ENCODE results near the gene PEX19.
A peak's percentile ranks its signal among the peaks of the same experiment; 100 is the strongest.

The PEX19 gene

GRCh38 chr1:160277330-160277729, 7.6 kb downstream of the PEX19 start:
- DNase-seq: no peak

GRCh38 chr1:160271025-160271424, 13.9 kb downstream of the PEX19 start:
- no peak for DNase-seq

- DNase-seq: no peak
Observed at GRCh38 chr1:160267284-160267991, 17.5 kb downstream of the PEX19 start.

- no peak for DNase-seq
Observed at GRCh38 chr1:160264795-160265307, 20.1 kb downstream of the PEX19 start.

DNA sequence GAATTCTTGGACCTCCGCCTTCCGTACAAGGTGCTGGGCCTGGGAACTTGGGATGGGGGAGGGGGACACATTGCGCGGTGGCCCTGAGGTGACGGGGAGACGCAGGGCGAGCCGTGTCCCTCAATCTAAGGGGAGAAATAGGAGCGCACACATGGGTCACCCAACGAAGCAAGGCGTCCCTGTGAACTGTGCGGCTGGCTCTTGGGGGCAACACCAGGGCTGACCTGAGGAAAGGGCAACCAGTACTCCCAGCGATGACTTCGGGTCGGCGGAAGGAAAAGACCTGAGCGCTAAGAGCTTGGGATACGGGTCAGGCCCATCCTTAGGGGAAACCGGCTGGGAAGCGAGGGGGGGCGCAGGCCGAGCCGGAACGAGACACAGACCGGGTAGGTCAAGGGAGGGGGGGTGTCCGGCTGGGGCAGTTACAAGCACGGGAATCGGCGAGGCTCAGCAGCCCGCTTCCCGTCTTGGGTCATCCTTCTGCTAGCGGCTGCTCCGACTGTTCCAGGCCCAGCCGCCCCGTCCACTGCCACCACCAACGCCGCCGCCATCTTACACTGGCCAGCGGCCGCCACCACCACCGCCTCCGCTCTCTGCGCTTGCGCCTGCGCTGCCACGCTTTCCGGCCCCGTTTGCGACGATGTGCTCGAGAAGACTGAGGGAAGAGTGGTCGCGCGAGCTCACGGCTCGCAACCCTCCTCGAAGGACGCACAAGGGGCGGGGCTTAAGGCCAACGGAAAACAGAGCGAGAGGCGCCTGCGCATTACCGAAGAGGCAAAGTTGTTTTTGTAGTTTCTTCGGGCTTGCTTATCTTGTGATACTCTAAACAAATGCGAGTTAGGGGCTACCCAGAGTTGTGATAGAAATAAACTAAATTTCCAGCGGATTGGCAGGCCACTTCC, 22.8 kb downstream of the PEX19 start, which contains the start of gene DCAF8:
TSS of gene DCAF8 (minus strand) at position 657 of the 902 bp plus-strand sequence. CDS start 18,541 bp downstream, outside the sequence.
- DNase-seq: peak; percentile 98

- peak; percentile 62 to 78 for DNase-seq
Observed at GRCh38 chr1:160261556-160261892, 23.4 kb downstream of the PEX19 start.

- no peak for DNase-seq
Observed at GRCh38 chr1:160260406-160261382, 24.2 kb downstream of the PEX19 start.

DNA sequence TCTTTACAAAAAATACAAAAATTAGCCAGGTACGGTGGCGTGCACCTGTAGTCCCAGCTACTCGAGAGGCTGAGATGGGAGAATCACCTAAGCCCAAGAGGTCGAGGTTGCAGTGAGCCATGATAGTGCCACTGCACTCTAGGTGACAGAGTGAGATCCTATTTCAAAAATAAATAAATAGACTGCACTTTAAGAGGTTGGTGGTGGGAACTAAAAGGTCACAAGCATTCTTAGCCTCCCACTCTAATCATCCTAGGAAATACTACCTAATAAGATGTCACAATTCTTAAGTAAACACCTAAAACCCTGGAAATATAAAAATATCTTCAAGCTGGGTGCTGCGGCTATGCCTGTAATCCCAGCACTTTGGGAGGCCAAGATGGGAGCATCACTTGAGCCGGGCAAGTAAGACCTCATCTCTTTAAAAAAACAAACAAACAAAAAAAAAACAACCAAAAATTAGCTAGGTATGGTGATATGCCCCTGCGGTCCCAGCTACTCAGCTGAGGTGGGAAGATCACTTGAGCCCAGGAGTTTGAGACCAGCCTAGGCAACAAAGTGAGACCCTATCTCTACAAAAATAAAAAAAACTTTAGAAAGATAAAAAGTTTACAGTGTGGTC, 26.6 kb downstream of the PEX19 start:
- DNase-seq: no peak

GRCh38 chr1:160257411-160258015, 27.4 kb downstream of the PEX19 start:
- no peak for DNase-seq

DNA sequence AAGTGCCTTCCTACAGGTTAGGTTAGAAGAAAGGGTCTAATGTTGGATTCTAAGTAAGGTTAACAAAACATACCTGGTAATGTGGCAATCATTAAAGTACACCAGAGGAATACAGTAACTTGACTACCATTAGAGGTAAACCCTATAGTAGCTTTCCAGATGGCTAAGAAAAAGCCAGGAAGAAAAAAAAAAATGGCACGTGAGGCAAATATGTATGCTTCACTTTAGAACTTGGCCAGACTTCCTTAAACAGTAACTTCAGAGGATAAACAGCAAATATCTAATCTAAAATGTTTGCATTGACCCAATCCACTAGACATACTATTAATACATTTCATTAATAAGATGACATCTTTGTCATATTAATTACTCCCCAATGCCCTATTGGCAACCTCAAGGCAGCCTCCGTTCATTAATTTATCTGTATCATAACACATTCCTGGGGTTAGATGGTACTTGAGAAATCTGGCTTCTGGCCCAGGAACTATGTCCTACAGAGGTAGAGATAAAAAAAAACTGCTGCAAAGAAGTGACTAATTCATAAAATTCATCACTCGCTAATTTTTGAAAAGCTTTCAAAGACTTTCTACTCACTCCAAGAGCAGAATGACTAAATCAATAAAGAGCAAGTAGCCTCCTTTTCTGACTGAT, 28.4 kb downstream of the PEX19 start:
- no peak for DNase-seq

- DNase-seq: no peak
Observed at GRCh38 chr1:160255781-160256300, 29.1 kb downstream of the PEX19 start.

GRCh38 chr1:160251687-160252526, 33.0 kb downstream of the PEX19 start:
- DNase-seq: peak; percentile 41 to 58

- DNase-seq: no peak
Observed at GRCh38 chr1:160251011-160251410, 33.9 kb downstream of the PEX19 start.

DNA sequence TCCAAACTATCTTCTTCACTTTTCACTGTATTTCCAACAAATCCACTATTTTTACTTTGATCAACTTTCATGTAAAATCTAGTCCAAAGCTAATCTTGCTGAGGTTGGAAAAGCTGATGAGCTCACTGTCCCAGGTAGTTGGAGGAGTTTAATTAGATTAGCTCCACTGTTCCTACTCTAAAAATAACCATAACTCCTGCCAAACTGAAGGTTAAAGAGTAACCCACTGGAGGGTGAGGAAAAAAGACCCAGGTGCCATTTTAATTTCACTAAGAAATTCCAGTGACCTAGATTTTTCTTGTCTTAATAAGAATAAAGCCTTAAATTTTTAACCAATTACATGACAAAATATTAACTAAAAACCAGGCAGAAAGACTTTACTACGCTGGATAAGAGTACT, 37.9 kb downstream of the PEX19 start:
- DNase-seq: no peak

DNA sequence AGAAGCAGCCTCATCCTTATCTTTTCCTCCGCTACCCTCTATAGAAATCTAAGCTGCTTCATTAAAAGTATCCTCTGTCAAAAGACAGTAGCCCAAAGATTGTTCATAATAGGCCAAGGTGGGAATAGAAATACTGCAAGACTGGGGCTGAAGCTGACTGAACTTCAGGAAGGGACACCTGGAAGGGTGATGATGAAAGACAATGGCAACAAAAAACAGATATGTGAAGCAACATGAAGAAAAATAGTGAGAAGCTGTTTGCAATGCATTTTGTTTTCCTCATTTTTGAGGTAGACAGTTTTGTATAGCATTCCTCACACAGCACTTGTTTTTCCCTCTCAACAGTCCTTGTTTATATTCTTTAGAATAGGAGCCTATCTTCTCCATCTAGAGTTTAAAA, 39.5 kb downstream of the PEX19 start:
- DNase-seq: no peak

- DNase-seq: no peak
Observed at GRCh38 chr1:160244209-160244608, 40.7 kb downstream of the PEX19 start.

DNA sequence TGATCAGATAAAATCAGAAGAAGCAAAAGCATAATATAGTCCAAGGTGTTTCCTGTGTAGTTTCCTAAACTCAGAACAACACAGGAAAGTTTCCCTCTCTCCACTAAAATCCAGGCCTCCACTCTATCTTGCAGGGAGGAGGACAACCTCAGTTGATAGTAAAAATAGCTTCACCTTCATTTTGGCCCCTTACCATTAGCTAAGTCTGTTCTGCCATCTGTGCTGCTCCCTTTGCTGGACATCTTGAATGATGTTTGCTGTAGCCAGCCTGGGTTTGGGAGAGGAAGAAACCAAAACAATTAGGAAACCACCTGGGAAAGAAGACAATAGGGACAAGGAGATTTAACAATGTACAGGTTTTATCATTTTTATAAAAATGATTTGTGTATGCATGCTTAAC, 41.2 kb downstream of the PEX19 start:
- DNase-seq: no peak

GRCh38 chr1:160239582-160240299, 45.2 kb downstream of the PEX19 start:
- no peak for DNase-seq

DNA sequence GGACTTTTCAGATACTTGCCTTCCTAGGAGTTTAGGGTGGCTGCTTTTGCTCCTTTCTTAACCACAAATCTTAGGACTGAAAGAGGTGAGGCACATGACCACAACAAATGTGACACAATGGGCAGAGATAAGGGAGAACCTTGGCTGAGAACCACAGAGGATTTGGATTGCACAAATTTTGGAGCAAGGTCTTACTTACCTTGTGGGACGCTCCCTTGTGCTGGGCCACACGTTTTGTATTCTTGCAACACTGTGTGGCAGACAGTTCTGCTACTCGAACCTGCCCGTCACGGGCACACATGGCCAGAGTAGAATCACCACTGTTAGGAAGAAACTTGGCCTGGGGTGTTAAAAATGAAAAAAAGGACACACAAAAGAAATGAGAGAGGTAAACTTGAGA, 46.5 kb downstream of the PEX19 start:
- no peak for DNase-seq
